Thyroid gland (tissue), 4 donors: Measurements from ENCODE around the gene MTHFD1L.

Source experiments
- CTCF ChIP-seq, 6 experiments: fragments of 200-600 bp in 3 of 6; fragments of 450-650 bp in 3 of 6; sonication (generic) in 3 of 6; IDR thresholded peaks; one replicate each; pipeline ENCODE4 v1.5.1; 2016 to 2019; ENCODE audit warnings: antibody characterized with exemption in 6 of 6, mild to moderate bottlenecking in 2 of 6, inconsistent platforms in 1 of 6, moderate library complexity in 1 of 6
- POLR2A ChIP-seq, 2 donors: fragments of 450-650 bp; IDR thresholded peaks; one replicate each; pipeline ENCODE4 v1.6.1; 2017; ENCODE audit warnings: antibody characterized with exemption in 2 of 2, mild to moderate bottlenecking in 2 of 2, moderate library complexity in 1 of 2

- TF ChIP-seq CTCF (IDR thresholded peaks at IDR 0.05): no peak
- no peak for TF ChIP-seq POLR2A (IDR thresholded peaks at IDR 0.05)
These were observed 224.5 kb downstream of the MTHFD1L start for GRCh38 chr6:151089978-151090377.
